ENCODE measurements around the gene PCSK9. TPM values are rescaled to one million over a fixed set of nuclear protein-coding genes. Genes with fewer than 3 reads are reported as not detected.

PCSK9 gene
- total and polyA plus RNA-seq, 11 donors = 0.04 to 0.45 TPM; not detected in 9

DNA sequence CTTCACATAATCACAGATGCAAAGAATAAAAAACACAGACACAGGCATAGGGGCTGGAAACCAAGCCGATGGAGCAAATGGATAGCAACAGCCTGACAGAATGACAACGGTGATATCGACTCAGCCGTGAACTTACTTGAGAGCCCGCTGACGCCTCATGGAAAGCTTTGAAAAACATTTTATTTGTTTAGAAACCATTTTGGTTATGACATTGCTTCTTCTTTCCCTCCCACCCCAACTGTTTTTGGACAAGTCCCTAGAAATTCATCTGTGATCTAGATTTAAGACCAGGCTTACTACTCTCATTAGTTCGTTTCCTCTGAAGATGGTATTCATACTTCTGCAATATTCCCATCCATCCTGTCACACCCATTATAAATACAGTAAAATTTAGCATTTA, 44.9 kb downstream of the PCSK9 start:
- ATAC-seq (no peak), DNase-seq (no peak)
- H3K27me3 ChIP-seq = no peaks in the 10 kb centered on the region
- H3K36me3 ChIP-seq = peaks cover 0 to 100% (median 100%) of the 10 kb centered on the region in 9 donors
- TF ChIP-seq, protein P1, sequence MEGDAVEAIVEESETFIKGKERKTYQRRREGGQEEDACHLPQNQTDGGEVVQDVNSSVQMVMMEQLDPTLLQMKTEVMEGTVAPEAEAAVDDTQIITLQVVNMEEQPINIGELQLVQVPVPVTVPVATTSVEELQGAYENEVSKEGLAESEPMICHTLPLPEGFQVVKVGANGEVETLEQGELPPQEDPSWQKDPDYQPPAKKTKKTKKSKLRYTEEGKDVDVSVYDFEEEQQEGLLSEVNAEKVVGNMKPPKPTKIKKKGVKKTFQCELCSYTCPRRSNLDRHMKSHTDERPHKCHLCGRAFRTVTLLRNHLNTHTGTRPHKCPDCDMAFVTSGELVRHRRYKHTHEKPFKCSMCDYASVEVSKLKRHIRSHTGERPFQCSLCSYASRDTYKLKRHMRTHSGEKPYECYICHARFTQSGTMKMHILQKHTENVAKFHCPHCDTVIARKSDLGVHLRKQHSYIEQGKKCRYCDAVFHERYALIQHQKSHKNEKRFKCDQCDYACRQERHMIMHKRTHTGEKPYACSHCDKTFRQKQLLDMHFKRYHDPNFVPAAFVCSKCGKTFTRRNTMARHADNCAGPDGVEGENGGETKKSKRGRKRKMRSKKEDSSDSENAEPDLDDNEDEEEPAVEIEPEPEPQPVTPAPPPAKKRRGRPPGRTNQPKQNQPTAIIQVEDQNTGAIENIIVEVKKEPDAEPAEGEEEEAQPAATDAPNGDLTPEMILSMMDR (IDR thresholded peaks at IDR 0.05) = no peak
- no peak for TF ChIP-seq POLR2A (IDR thresholded peaks at IDR 0.05)
- H3K4me3 ChIP-seq = no peak overlapping the region
- H3K27ac ChIP-seq = no peak overlapping the region
- no peaks in the 10 kb centered on the region for H3K9me3 ChIP-seq
- intact Hi-C loops (cut with DNase I) = no loop called here
- WGBS, 4 donors = 92 to 95% (median 93%) methylated on average over 7 of the region's 7 CpGs
- H3K4me1 ChIP-seq = peaks cover 0 to 10% (median 2%) of the 10 kb centered on the region in 12 donors

DNA sequence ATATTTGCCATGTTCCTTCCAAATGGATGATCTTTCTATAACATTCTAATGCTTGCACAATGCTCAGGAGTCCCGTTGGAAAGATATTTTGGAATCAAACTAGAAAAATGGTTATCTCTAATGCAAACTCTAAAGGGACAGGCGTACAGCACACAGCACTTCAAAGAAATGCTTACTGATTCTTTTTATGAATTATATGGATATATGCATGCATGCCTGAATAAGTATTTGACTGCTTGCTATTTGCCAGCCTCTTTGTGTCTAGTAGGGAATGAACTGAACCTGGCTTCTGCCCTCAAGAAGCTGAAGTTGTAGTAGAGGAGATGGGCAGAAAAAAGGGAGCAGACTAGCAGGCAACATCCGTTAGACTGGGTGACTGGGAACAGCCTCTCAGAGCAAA, 48.1 kb downstream of the PCSK9 start:
- Histone ChIP-seq H3K4me3 (no peak overlapping the region), H3K4me1 (peaks cover 0 to 5% (median 0%) of the 10 kb centered on the region in 12 donors), H3K9me3 (no peaks in the 10 kb centered on the region), H3K27ac (no peak overlapping the region), H3K36me3 (peaks cover 0 to 100% (median 100%) of the 10 kb centered on the region in 9 donors), H3K27me3 (no peaks in the 10 kb centered on the region)
- ATAC-seq (no peak), DNase-seq (no peak)
- TF ChIP-seq, protein P1 (IDR thresholded peaks at IDR 0.05) = no peak
- TF ChIP-seq POLR2A (IDR thresholded peaks at IDR 0.05) = no peak
- 82 to 88% (median 86%) methylated on average over 3 of the region's 3 CpGs for WGBS, 4 donors
- intact Hi-C loops (cut with DNase I) = loop anchor here in 1 of 10 donors (5.0 kb wide), 1 partner anchor 35 kb away; no protein-coding TSS in a partner anchor

DNA sequence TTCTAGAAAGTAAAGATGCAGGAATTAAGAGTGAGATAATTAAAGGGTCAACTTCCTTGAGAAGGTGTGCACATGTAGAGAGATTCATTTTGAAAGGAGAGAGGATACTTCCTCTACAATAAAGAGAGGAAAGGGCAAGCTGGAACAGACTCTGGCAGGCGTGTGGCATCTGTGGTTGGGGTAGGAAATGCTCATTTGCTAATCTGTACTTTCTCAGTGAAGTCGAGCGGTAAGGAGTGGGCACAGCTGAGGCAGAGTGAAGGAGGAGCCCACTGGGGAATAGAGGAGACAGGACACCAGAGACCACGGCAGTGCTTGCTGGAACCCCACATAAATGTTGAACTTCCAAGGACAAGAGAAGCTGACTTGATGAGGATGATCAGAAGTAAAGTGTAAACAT, 49.1 kb downstream of the PCSK9 start:
- H3K27ac ChIP-seq = no peak overlapping the region
- 79 to 83% (median 79%) methylated on average over 4 of the region's 4 CpGs for WGBS, 4 donors
- no peaks in the 10 kb centered on the region for H3K27me3 ChIP-seq
- DNase-seq (no peak), ATAC-seq (no peak)
- intact Hi-C loops (cut with DNase I) = loop anchor here in 1 of 10 donors (5.0 kb wide), 1 partner anchor 34 kb away; no protein-coding TSS in a partner anchor
- no peaks in the 10 kb centered on the region for H3K9me3 ChIP-seq
- peaks cover 0 to 100% (median 100%) of the 10 kb centered on the region in 9 donors for H3K36me3 ChIP-seq
- TF ChIP-seq, protein P1 (IDR thresholded peaks at IDR 0.05) = no peak
- no peak for TF ChIP-seq POLR2A (IDR thresholded peaks at IDR 0.05)
- H3K4me3 ChIP-seq = no peak overlapping the region
- H3K4me1 ChIP-seq = peaks cover 0 to 5% (median 0%) of the 10 kb centered on the region in 12 donors

DNA sequence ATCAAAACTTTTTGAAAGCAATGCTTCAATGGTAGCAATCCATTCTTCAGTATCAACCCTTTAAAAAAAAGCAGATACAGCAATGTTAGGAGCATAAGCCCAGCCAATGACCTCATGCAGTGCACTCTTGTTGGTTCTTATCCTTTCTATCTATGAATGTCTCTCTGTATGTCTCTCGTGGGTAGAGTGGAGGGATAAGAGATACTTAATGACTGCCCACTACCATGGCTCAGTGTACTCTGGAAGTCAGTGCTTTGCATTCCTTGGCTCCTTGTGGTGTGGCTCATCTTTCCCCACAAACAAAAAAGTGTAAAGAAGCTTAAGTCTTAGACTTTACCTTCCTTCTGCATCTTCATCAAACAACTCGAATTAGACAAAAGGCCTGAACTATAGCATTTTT, 50.3 kb downstream of the PCSK9 start:
- intact Hi-C loops (cut with DNase I) = loop anchor here in 2 of 10 donors (5.0 to 10.0 kb wide), 2 partner anchors 33 to 55 kb away; no protein-coding TSS in a partner anchor

More for the DNA sequence above, 50.3 kb downstream of the PCSK9 start:
- 71 to 76% (median 72%) methylated on average over 2 of the region's 2 CpGs for WGBS, 4 donors
- DNase-seq (no peak), ATAC-seq (no peak)
- Histone ChIP-seq H3K9me3 (no peaks in the 10 kb centered on the region), H3K27me3 (no peaks in the 10 kb centered on the region), H3K27ac (no peak overlapping the region), H3K4me3 (no peak overlapping the region), H3K4me1 (peaks cover 0 to 5% (median 0%) of the 10 kb centered on the region in 12 donors), H3K36me3 (peaks cover 3 to 100% (median 100%) of the 10 kb centered on the region in 9 donors)
- TF ChIP-seq, protein P1 (IDR thresholded peaks at IDR 0.05) = no peak
- no peak for TF ChIP-seq POLR2A (IDR thresholded peaks at IDR 0.05)

Measured in heart left ventricle (tissue), 16 donors.